ENCODE results near the gene GSTO2. TPM values are rescaled to one million over a fixed set of nuclear protein-coding genes. Genes with fewer than 3 reads are reported as not detected.

The GSTO2 gene
- total RNA-seq, 3 donors from 2014 or later (not counting 1 experiment from before 2014, with no cell fraction given) = 0.75 to 1.4 (median 0.84) TPM

DNA sequence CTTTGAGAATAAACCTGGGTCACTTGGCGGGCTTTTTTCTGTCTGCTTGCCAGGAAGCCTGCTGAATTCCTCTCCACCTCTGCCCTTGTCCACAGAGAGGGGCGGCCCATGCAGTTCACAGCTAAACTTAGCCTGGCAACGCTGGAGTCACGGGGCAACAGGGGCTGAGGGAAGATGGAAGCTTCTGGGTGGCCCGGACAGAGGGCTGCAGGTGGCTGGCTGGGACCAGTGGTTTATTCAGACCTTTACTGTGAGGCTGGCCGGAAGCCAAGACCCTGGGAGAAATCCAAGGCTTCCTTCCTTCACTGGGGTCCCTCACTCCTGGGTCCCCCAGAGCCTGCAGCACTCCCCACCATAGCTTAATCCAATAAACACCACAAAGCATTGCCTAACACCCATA is 52.2 kb downstream of the GSTO2 start:
- H3K36me3 ChIP-seq (ENCODE audit: control insufficient read depth, insufficient read depth, low read length) = peaks cover 4% of the 10 kb centered on the region
- no peak overlapping the region for H3K4me3 ChIP-seq (ENCODE audit: low read length)
- no peaks in the 10 kb centered on the region for H3K9me3 ChIP-seq (ENCODE audit: control insufficient read depth, insufficient read depth, low read length)
- WGBS (ENCODE audit: insufficient coverage) = 87% methylated on average over 6 of the region's 6 CpGs
- DNase-seq = no peak
- TF ChIP-seq, protein P1, sequence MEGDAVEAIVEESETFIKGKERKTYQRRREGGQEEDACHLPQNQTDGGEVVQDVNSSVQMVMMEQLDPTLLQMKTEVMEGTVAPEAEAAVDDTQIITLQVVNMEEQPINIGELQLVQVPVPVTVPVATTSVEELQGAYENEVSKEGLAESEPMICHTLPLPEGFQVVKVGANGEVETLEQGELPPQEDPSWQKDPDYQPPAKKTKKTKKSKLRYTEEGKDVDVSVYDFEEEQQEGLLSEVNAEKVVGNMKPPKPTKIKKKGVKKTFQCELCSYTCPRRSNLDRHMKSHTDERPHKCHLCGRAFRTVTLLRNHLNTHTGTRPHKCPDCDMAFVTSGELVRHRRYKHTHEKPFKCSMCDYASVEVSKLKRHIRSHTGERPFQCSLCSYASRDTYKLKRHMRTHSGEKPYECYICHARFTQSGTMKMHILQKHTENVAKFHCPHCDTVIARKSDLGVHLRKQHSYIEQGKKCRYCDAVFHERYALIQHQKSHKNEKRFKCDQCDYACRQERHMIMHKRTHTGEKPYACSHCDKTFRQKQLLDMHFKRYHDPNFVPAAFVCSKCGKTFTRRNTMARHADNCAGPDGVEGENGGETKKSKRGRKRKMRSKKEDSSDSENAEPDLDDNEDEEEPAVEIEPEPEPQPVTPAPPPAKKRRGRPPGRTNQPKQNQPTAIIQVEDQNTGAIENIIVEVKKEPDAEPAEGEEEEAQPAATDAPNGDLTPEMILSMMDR (IDR thresholded peaks at IDR 0.05) = no peak
- Mint-ChIP-seq H3K36me3 (no peaks in the 10 kb centered on the region), H3K27me3 (ENCODE audit: low read depth in 2 of 2) (no peaks in the 10 kb centered on the region), H3K4me1 (peaks cover 95 to 98% of the 10 kb centered on the region in 2 donors), H3K27ac (peak overlapping the region; percentile 98 to 100), H3K9me3 (no peaks in the 10 kb centered on the region), H3K4me3 (peak overlapping the region; percentile 82)
- H3K27me3 ChIP-seq (ENCODE audit: control insufficient read depth, insufficient read depth, low read length) = no peaks in the 10 kb centered on the region
- ATAC-seq = no peak
- intact Hi-C loops (cut with micrococcal nuclease) = loop anchor here (10.0 kb wide), 1 partner anchor 406 kb away; the partner anchor contains the start of gene STN1
- no peak overlapping the region for H3K27ac ChIP-seq (ENCODE audit: low read length)
- H3K4me1 ChIP-seq (ENCODE audit: control insufficient read depth, insufficient read depth, low read length) = peaks cover 82% of the 10 kb centered on the region

DNA sequence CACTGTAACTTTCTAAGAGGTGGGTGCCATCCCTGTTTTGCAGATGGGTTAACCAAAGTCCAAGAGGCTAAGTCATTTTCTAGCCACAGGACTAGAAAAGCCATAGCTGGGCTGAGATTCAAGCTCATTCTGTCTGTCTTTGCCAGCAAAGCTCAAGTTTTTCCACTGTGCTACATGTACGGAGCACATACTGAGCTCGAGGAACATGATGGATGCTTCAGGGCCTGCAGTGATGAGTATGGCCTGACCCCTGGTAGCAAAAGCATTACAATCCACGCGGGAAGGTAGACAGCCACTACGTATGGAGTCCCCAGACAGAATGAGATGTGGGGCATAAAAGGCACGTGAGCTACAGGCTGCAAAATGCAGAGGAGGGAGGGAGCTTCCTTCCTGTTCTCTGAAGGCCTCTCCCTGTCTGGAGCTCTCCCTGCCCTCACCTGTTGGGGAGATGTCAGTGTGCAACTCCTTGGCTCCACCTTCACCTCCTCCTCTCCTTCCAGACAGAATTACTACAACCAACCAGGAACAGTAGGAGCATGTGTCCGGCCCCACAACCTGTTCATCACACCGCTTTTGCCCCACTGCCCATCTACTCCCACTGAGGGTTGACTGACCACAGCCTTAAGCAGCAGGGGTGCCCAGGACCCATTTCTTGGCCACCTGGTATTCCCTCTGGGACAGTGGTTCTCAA is 52.9 kb downstream of the GSTO2 start:
- DNase-seq = peak in 1 of 2 donors; percentile 54
- no peaks in the 10 kb centered on the region for H3K27me3 Mint-ChIP-seq (ENCODE audit: low read depth in 2 of 2)
- intact Hi-C loops (cut with micrococcal nuclease) = loop anchor here (2.0 to 10.0 kb wide), 3 partner anchors 13 to 407 kb away; partner anchors contain the start of genes ITPRIP and STN1

DNA sequence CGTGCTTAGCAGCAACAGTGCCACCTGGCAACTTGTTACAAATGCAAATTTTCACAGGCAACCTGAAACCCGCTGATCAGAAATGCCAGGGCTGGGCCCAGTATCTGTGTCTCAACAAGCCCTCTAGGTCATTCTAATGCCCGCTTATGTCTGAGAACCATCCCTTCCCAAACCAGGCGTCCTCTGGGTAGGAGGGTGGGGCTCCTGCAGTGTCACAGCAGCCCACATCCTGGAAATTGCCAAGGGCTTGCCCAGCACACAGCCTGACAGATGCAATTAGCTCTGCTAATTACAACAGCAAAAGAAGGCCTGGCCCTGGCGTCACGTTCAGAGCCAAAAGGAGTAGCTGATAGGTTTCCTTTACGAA is 53.4 kb downstream of the GSTO2 start:
- WGBS (ENCODE audit: insufficient coverage) = 21% methylated on average over 7 of the region's 7 CpGs
- H3K4me1 Mint-ChIP-seq = peaks cover 100% of the 10 kb centered on the region in 2 donors
- Histone ChIP-seq H3K27ac (ENCODE audit: low read length) (peak overlapping the region; percentile 94), H3K36me3 (ENCODE audit: control insufficient read depth, insufficient read depth, low read length) (peaks cover 3% of the 10 kb centered on the region), H3K9me3 (ENCODE audit: control insufficient read depth, insufficient read depth, low read length) (no peaks in the 10 kb centered on the region), H3K4me1 (ENCODE audit: control insufficient read depth, insufficient read depth, low read length) (peaks cover 94% of the 10 kb centered on the region), H3K4me3 (ENCODE audit: low read length) (no peak overlapping the region), H3K27me3 (ENCODE audit: control insufficient read depth, insufficient read depth, low read length) (no peaks in the 10 kb centered on the region)
- no peaks in the 10 kb centered on the region for H3K9me3 Mint-ChIP-seq
- ATAC-seq (peak; percentile 9 to 26 (median 10)), DNase-seq (peak in 1 of 2 donors; percentile 51)
- H3K27ac Mint-ChIP-seq = peak overlapping the region; percentile 98 to 100
- H3K4me3 Mint-ChIP-seq = peak overlapping the region; percentile 82
- no peaks in the 10 kb centered on the region for H3K27me3 Mint-ChIP-seq (ENCODE audit: low read depth in 2 of 2)
- intact Hi-C loops (cut with micrococcal nuclease) = loop anchor here (2.0 to 10.0 kb wide), 3 partner anchors 14 to 408 kb away; partner anchors contain the start of genes ITPRIP and STN1
- TF ChIP-seq, protein P1 (IDR thresholded peaks at IDR 0.05) = no peak
- H3K36me3 Mint-ChIP-seq = no peaks in the 10 kb centered on the region

More for the DNA sequence above, 52.9 kb downstream of the GSTO2 start:
- Mint-ChIP-seq H3K9me3 (no peaks in the 10 kb centered on the region), H3K36me3 (no peaks in the 10 kb centered on the region), H3K27ac (peak overlapping the region; percentile 98 to 100), H3K4me1 (peaks cover 100% of the 10 kb centered on the region in 2 donors), H3K4me3 (peak overlapping the region; percentile 82)
- Histone ChIP-seq H3K9me3 (ENCODE audit: control insufficient read depth, insufficient read depth, low read length) (no peaks in the 10 kb centered on the region), H3K27ac (ENCODE audit: low read length) (peak overlapping the region; percentile 94), H3K36me3 (ENCODE audit: control insufficient read depth, insufficient read depth, low read length) (peaks cover 3% of the 10 kb centered on the region), H3K4me3 (ENCODE audit: low read length) (no peak overlapping the region), H3K4me1 (ENCODE audit: control insufficient read depth, insufficient read depth, low read length) (peaks cover 89% of the 10 kb centered on the region), H3K27me3 (ENCODE audit: control insufficient read depth, insufficient read depth, low read length) (no peaks in the 10 kb centered on the region)
- TF ChIP-seq, protein P1 (IDR thresholded peaks at IDR 0.05) = no peak
- WGBS (ENCODE audit: insufficient coverage) = 47% methylated on average over 8 of the region's 8 CpGs
- ATAC-seq = peak; percentile 6 to 34 (median 9)

Data from natural killer cell (primary cell).